EL (cell line): Measurements from ENCODE around the gene ADGRA1.

Source experiments
- DNase-seq: peaks from one replicate; pipeline ENCODE4 v3.0.0-alpha.2; 2016

ADGRA1 gene

DNA sequence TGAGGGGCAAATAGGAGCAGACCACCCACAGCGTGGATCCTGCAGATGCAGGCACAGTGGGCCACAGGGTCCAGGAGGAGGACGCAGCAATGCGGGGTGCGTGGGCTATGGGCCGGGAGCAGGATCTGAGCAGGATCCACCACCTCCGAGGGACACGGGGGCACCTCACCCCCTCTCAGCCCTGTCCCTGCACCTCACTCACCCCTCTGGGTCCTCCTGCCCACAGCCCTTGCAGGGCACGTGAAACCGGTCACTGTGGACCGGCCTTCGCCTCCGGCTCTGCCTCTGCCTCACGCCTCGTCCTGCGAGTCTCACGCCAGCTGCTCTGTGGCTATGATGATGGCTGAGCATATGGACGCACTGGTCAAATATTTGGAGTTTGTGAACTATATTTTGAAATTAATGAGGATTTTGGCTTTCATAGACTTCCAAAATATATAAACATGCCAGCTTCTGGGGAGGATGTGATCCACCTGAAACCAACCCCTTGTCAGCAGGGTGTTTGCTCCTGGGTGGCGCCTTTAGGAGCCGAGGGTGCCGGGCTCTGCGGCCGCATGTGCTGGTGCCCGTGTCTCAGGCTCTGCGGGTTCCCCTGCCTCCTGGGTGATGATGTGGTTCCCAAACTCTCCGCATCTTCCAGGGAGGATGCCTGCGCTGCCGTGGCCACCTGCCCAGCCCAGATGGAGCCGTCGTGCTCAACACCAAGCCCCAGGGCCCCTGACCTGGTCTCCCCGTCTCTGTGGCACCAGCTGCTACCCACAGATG, 11.3 kb upstream of the ADGRA1 start:
- DNase-seq: no peak

DNA sequence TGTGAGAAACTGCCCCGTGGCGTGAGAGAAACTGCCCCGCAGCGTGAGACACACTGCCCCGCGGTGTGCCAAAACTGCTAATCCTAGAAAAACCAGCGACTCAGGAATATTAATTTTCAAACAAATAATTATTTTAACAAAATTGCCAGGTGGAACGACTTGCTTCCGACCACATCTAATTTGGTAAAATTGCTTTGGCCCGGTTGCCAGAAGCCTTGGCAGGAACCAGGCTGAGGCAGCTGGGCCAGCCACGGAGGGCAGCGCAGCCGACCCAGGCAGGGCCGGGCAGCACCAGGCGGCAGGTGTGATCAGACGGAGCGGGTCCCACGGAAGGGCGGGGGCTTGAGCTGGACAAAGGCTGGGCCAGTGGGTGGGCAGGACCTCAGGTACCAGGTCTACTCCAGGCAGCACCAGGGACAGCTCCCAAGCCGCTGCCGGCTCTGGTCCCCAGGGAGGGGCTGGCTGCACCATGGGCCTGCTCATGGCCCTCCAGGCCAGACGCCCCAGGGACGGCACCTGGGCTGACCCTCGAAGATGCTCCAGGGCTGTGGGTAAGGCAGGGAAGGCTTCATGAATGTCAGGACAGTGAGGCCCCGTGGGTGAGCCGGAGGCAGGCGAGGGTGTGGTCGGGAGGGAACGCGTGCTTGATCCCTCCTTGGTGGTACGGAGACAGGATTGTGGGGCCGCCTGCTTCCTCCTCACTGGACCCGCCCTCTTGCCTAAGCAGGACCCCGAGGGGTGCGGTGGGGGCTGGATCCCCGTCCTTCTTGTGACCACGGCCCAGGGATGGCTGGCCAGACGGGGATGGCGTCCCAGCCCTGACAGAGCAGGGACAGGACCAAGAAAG, 7.7 kb upstream of the ADGRA1 start:
- DNase-seq: no peak

DNA sequence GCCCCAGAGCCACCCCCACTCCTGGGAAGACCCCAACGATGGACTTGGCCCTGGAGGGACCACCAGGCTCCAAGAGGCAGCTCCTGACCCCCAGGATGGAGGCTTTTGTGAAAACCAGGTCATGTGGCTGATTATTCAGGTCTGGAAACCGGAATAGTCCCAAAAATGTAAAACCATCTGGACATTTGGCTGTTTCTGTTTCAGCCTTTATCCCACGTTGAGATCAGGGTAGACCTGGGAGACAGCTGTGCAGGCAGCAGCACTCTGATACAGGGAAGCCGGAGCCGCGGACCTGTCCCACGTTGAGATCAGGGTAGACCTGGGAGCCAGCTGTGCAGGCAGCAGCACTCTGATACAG, 7.1 kb upstream of the ADGRA1 start:
- DNase-seq: no peak

DNA sequence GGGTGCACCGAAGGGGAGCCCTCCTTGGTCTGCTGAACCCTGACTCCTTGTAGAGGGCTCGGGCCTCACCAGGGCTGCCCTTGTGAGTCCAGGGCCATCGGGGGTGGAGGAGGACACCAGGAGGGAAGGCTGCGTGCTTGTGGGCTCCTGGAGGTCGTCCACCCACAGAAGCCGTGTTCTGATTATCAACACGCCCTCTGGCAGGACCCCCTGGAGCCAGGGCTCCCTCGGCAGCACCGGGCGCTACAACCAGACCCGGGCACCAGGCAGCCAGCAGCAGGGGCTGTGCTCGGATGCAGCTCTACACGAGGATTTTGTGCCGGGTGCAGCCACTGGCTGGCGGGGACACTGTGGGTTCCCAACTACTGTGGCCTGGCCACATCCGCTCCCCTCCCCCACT, 6.1 kb upstream of the ADGRA1 start:
- no peak for DNase-seq

DNA sequence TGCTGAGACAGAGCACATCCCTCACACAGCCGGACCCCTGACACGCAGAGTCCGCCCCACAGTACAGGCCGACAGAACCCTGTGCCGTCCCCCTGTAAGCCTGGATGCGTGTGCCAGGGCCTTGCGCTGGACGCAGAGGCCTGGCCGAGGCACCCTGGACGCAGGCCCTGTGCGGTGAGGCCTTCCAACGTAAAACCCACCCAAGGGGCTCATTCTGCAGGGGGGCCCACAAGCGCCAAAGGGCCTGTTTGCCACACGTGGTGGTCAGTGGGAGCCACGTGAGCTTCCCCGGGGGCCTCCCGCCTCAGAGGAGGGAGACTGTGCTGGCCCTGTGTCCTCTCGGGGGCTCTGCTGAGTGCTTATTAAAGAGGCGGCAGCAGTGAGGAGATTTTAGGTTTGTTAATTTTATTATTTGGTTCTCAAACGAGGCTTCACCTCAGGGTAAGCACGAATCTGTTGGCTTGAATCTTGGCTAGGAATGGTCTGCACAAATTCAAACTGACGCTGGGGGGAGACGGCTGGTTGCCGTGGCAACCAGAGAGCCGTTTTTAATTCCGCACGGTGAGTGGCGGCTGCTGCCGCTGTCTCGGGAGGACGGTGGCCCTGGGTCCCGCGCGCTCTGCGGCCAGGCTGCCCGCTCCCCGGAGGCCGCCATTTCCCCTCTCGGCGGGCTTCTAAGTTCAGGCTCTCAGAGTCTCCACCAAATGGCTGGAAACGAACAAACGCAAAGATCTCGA, 4.9 kb upstream of the ADGRA1 start:
- DNase-seq: no peak

DNA sequence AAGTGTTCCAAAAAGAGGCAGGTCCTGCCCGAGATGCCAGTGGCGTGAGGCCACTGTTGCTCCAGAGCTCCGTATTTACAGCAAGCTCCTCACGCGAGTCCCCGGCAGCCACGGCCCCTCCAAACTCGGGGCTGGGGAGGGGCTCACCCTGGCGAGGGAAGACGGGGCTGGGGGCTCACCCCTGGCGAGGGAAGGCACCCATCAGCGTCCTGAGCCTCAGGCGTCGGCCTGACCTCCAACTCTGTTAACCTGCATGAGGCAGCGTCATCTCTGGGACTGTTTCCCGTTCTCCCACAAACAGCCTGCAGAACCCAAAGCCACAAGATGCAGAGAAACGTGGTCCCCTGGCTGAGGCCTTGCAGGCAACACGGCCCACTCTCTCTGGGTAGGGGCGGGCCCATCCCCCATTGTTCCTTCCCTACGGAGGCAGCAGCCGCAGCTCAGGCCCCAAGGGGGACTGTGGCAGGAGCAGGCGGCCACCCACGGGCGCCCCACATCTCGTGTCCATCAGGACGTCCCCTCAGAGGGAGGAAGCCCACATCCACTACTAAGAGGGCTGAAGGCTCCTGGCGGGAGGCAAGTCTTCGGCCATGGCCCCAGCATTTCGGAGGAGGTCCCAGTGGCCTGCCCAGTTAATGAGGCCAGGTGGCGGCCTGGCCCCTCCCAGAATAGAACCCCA, 4.2 kb upstream of the ADGRA1 start:
- DNase-seq: no peak

DNA sequence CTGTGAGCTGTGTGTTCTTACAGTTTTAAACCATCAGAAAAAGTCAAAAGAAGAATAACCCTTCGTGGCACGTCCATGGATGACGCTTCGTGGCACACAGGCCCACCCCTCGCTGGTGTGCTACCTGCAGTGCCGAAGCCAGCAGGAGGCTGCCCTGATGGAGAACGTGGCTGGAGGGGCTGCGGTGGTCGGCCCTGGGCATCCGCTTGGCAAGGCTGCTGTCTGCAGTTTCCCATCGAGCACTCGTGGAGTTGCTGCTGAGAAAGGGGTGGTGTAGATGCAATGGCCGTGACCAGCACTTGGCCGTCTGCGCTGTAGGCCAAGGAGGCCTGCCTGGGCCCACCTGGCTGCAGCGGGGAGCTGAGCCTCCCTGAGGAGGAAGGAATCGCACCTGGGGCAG, 3.2 kb upstream of the ADGRA1 start:
- DNase-seq: no peak

DNA sequence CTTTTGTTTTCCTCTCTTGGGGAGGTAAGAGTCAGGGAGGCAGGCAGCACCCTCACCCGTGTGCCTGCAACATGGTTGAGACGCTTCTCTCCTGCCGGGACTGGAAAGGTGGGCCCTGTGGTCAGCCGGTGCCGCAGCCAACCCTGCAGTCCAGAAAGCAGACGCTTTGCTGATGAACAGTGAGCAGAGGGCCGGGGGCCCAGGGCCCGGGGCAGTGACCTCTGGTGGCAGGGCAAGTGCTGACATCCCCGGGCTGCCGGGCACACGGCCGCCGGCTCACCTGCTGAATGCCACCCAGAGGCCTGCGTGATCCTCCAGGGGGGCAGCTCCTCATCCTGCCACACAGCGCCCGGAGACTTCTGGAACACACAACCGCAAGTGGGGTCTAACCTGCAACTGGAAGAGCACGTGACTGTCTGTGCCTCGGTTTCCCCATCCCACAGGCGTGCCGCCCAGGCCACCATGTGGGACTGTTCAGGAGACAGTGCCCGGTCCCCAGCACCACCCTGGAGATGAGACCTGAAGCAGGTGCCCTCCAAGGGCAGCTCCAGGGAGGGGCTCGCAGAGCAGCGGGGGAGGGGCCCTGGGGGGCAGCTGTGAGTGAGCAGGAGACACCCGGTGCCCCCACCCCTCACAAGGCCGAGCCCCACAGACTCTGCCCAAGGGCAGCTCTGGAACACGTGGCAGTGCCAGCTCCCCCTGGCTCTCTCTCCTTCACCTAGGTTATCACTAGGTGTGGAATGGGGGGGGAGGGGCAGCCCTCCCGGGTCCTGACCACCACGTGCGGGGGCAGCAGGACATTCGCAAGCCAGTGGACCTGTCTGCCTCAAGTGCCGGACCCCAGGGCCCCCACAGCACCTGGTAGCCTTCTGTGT, 2.2 kb upstream of the ADGRA1 start:
- no peak for DNase-seq

DNA sequence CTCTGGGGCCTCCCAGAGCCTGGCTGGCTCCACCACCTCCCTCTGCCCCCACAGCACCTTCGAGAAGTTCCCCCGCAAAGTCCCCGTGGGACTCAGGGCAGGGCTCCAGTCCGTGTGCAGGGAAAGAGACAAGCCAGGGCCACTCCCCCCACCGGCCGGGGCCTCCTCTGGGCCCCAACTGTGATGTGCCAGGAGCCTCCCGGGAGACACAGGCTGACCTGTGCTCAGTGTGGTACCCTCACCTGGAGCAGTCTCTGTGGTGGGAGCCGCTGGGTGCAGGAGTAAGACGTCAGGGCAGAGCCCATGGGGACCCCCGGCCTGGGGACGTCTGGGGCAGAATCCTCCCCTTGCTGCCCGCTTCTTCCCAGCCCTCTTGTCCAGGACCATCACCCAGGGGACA, 1.5 kb upstream of the ADGRA1 start:
- no peak for DNase-seq

DNA sequence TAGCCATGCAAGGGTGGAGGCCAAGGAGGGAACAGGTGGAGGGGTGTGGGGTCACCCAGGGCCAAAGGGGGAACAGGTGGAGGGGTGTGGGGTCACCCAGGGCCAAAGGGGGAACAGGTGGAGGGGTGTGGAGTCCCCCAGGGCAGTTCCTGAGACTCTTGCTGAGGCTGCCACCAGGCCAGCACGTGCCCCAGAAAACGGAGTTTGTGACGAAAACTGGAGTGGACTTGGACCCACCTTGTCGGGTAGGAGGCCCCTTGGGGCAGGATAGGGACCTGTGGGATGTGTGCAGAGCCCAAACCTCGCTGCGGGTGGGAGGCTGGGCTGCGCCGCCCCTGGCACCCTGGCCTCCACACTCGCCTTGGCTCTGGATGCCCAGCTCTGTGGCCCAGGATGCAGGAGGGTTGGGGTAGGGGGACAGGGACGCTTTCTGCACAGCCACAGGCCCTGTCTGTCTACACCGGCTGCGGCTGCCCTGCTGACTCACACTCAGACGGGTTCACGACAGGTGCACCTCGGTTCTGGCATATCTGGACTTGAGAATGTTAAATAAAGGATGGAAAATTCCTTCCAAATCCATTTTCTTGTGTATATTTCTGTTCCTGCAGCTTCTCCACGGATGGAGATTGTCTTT, 562 bp upstream of the ADGRA1 start:
- no peak for DNase-seq

DNA sequence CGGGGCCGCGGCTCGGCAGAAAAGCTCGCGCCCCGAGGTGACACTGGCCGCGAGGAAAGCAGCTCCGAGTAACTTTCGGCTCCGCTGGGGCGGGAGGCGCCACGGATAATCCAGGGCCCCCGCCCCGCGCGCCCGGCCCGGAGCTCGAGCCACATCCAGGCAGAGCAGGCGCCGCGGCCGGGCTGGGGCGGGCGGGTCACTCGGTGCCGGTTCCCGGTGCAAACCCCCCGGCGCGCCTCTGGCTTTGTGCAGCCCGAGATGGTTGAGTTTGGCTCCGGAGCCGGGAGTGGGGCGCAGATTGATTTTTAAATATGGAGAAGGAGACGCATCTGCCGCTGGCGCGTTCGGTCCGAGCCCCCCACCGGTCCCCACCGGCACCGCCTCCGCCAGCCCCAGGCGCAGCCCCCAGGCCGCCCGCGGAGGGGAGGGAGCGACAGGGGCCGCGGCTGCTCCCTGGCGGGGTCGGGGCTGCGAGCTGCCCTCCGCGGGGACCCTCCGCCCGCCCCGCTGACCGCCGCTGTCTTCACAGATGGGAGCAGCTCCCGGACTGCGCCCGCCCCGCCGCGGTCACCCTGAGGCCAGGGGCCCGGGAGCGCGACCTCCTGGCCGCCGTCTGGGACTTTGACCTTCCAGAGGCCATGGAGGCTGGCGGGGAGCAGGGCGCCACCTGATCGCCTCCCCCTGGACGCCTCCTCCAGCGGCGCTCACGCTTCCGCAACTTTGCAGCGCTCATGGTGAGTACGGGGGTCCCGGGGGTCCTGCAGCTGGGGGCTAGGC, 643 bp downstream of the ADGRA1 start:
- DNase-seq: no peak

DNA sequence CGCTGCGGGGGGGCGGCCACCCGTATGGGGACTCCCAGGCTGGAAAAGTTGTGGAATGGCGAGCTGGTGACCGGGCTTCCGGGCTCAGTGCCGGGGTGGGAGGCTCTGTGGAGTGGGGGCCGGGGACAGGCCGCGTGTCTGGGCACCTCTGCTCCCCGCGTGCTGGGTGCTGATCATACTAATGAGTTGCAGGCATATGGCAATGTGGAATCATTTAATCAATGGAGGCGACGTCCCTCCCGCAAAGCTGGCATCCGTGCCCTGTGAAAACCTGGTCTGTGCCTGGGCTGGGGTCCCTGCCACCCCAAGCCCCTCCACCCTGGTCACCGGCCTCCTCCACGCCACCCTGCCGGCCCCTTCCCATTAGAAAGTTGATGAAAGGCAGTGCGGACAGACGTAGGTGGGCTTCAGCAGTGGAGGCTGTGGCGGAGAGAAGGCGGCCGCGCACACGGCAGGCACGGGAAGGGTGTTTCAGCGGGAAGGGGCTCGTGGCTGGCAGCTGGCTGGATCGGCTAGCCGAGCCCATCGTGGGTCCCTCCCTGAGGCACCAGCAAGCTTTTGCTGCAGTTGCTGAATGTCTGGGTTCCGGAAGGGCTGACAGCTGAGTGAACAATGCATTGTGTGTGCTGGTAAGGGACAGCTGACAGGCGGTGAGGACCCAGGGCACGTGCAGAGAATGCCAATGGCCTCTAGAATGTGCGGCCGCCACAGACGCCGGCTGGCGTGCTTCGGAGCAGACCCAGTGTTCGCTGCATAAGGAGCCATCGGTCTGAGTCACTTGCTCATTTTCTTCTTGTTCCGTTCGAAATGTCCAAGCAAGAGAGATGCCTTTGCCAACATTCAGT, 1.5 kb downstream of the ADGRA1 start:
- no peak for DNase-seq

DNA sequence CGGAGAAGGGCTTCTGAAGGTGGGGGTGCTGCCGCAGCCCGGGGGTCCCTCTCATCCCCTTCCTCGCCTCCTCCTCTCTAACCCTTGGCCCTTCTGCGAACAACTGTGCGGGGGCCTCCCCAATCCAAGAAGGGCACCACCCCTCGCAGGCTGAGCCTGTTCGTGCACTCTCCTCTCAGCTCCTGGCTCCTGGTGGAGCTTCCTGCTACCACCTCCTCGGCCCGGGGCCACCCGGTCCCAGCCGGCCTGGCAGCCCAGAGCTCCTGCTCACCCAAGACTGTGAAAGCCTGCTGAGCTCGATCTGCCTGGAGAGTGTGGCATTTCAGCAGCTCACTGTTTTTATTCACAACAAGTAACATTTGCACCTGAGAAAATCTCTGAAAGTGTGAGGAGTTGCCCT, 2.4 kb downstream of the ADGRA1 start:
- no peak for DNase-seq

DNA sequence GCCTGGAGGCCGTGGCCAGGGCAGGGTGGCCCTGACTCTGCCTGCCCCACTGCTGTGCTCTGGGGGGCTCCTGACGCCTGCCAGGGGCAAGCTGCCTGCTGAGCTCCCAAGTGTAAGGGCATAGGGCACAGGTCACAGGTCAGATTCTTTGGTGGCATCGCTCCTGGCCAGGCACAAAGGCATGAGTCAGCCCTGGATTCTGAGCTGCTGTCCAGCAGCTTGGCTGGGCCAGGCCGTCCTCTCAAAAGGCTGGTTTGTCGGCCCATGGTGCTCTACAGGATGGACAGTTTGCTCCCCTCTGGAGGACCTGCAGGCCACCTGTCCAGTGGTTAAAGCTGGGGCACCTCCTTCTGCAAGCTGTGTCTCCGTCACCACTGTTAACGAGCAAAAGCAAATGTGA, 2.9 kb downstream of the ADGRA1 start:
- DNase-seq: no peak

DNA sequence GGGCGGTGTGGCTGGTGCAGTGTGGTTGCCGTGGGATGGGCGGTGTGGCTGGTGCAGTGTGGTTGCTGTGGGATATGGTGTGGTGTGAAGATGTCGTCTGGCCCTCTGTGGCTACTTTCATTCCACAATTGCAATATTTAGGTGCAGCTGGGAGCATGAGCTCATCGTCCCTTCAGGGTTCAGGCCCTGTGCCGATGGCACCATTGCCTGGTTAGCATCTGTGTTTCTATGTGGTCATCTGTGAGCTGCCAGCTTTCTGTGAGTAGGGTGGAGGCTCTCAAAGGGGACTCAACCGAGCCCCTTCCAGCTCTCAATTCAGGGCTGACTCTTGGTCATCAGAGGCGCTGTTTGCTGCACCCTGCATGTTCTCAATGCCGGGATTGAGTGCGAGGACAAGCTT, 3.6 kb downstream of the ADGRA1 start:
- DNase-seq: no peak

DNA sequence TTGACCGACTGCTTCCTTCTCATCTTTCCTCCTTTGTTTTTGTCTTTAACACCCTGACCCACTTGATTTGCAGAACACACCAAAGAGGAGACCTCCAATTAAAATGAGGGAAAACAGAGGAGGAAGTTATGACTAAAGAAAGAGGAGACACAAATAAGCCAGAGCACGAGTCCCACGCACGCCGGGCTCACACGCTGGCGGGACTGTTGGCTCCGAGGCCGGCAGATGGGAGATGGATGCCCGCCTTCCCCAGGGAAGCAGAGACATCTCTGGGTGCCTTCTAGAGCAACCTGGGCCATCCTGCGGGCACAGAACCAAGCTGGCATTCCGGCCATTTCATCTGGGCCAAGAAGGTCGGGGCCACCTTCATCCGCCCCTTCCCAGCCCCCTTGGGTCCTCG, 5.6 kb downstream of the ADGRA1 start:
- no peak for DNase-seq

DNA sequence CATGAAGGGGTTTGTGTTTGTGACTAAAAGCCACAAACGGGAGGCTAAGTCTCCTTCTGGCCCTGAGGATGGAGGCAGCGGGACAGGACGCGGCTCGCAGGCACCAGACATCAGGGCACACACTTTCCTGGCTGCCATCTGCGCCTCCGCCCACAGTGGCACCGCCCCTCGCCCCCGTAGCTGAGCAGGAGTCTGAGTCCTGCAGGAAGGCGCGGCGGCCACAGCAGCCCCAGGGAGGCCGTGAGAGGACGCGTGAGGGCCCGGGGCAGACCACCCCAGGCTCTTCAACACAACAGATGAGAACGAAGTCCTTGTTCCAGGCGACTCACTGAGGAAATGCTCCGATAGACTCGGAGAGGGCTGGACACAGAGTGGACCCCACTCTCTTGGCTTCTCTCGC, 6.6 kb downstream of the ADGRA1 start:
- DNase-seq: no peak

DNA sequence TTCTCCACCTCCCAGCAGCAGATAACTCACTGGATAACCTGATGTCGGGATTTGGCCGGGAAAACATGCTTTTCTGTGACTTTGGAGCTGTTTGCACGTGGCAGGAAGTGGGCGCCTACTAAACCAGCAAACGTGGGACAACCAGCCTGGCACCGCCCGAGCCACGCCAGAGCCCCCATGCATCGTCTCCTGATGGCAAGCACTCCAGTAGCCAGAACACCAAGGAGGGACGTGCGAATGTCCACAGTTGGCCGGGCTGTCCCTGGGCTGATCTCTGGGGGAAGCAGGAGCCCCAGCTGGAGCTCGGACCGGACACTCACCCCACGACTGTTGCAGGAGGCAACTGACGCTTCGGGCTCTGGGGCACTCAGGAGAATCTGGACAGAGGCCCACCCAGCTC, 7.1 kb downstream of the ADGRA1 start:
- DNase-seq: no peak

DNA sequence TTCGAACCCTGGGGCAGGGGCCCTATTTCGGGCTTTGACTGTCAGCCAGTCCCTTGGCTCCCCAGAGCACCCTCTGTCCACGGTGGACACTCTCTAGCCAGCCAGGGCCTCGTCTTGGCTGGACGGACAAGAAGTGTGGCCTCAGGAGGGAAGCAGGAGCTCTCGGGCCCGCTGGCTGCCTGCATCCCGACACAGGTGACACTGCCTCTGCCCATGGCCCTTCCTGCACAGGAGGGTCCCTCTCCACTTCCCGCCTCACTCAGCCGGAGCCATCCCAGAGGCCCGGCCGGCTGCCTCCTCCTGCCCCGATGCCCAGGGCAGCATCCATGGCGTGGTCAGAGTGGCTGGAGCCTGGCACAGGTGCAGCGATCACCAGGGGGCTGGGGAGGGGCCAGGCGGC, 7.9 kb downstream of the ADGRA1 start:
- no peak for DNase-seq
